Breast epithelium (tissue), 3 donors: Measurements from ENCODE around the gene KCNIP3.

ENCODE experiments used
- CTCF ChIP-seq, 3 donors: fragments of 450-650 bp; IDR thresholded peaks; one replicate each; pipeline ENCODE4 v1.5.1; 2016 to 2017; ENCODE audit warnings: antibody characterized with exemption in 3 of 3, mild to moderate bottlenecking in 3 of 3, moderate library complexity in 3 of 3
- POLR2A ChIP-seq: fragments of 450-650 bp; IDR thresholded peaks from one replicate; pipeline ENCODE4 v1.6.1; 2016; ENCODE audit warnings: antibody characterized with exemption, mild to moderate bottlenecking, moderate library complexity
- POLR2AphosphoS5 ChIP-seq, 3 donors: sonication (generic); formaldehyde crosslinking; IDR thresholded peaks; one replicate each; pipeline ENCODE4 v1.6.1; 2017; ENCODE audit warnings: antibody characterized with exemption in 3 of 3

DNA sequence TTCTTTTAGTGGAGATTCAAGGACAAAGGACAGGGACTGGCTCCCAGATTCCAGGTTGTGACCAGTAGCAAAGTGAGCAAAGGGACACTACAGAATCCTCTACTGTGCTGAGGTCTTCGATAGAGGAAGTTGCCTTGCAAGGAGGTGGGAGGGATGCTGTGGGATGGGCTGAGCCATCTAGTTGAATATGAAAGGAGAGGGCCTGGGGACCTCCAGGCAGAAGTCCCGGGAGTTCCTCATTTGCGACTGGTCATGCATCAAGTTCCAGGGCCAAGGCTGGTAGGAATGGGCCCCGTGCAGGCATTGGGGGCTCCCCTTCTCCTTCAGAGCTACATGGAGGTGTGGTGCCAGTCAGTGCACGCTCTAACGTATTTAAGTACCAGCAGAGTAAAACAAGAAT, 35.5 kb upstream of the KCNIP3 start:
- TF ChIP-seq POLR2AphosphoS5 (IDR thresholded peaks at IDR 0.05), result no peak
- TF ChIP-seq POLR2A, result no peak
- no peak for TF ChIP-seq CTCF (IDR thresholded peaks at IDR 0.05)
